ENCODE results near the gene MEIS2. TPM values are rescaled to one million over a fixed set of nuclear protein-coding genes. Genes with fewer than 3 reads are reported as not detected.

MEIS2 gene
- total and polyA plus RNA-seq, 2 of the 13 experiments (the other 11 are each of a cell fraction or from before 2014, with no cell fraction given): 10.7 to 12.4 TPM

GRCh38 chr15:37137221-37137620, 36.9 kb upstream of the MEIS2 start:
- H3K9ac ChIP-seq (ENCODE audit: insufficient read depth, low read depth, low read length): no peak overlapping the region
- CTCF ChIA-PET (ENCODE audit: low intra/inter-chr PET ratio, low total read pairs): no interaction called here
- FAIRE-seq: no peak
- no peaks in the 10 kb centered on the region for H3K36me3 ChIP-seq (replicated peaks in 1 of 2; ENCODE audit: control insufficient read depth in 1 of 2, insufficient read depth in 2 of 2, low read length in 2 of 2)
- BruUV-seq (replicated peaks): no TSS peak
- no peak overlapping the region for H2AFZ ChIP-seq (ENCODE audit: low read length)
- no peaks in the 10 kb centered on the region for H3K4me1 ChIP-seq (ENCODE audit: insufficient read depth, low read length)
- no peak overlapping the region for H3K4me2 ChIP-seq (ENCODE audit: low read depth, low read length)
- POLR2A ChIA-PET: no interaction called here
- H3K27ac ChIP-seq (ENCODE audit: extremely low read length, insufficient read depth, low read length): no peak overlapping the region
- H3K4me3 ChIP-seq (replicated peaks in 1 of 3; ENCODE audit: insufficient read depth in 1 of 3, low read depth in 2 of 3, low read length in 3 of 3): no peak overlapping the region
- ATAC-seq: no peak
- in situ Hi-C loops (cut with HindIII; ENCODE audit: extremely low pct_ligation_motif_present, low pct_unique_long_range_greater_than_20kb): no loop called here
- no peaks in the 10 kb centered on the region for H3K27me3 ChIP-seq (ENCODE audit: control insufficient read depth in 1 of 2, insufficient read depth in 2 of 2, low read length in 2 of 2)
- WGBS (ENCODE audit: low lambda C conversion rate): 27% methylated on average over 2 of the region's 2 CpGs
- DNase-seq (ENCODE audit: low spot score): no peak
- H3K9me3 ChIP-seq (ENCODE audit: low read length): no peaks in the 10 kb centered on the region
- no peaks in the 10 kb centered on the region for H4K20me1 ChIP-seq (ENCODE audit: insufficient read depth, low read length)
- H3K79me2 ChIP-seq (ENCODE audit: insufficient read depth, low read length): no peaks in the 10 kb centered on the region
- intact Hi-C loops (cut with micrococcal nuclease; ENCODE audit: unreplicated experiment): loop anchor here (10.0 kb wide), 2 partner anchors 492 to 748 kb away; no protein-coding TSS in a partner anchor
- TF ChIP-seq ZNF777 (CRISPR knock-in tag; IDR thresholded peaks at IDR 0.05) (no peak), YEATS2 (CRISPR knock-in tag; IDR thresholded peaks at IDR 0.05; ENCODE audit: borderline replicate concordance) (no peak), ZNF616 (CRISPR knock-in tag; IDR thresholded peaks at IDR 0.05; ENCODE audit: low read depth) (no peak), ZNF563 (CRISPR knock-in tag; IDR thresholded peaks at IDR 0.05) (no peak), ELF3 (CRISPR knock-in tag; IDR thresholded peaks at IDR 0.05) (no peak), MTA1 (CRISPR knock-in tag; IDR thresholded peaks at IDR 0.05; ENCODE audit: borderline replicate concordance) (no peak), ZNF530 (CRISPR knock-in tag; IDR thresholded peaks at IDR 0.05; ENCODE audit: low read depth) (no peak), DMTF1 (CRISPR knock-in tag; IDR thresholded peaks at IDR 0.05) (no peak), ZNF550 (CRISPR knock-in tag; IDR thresholded peaks at IDR 0.05; ENCODE audit: borderline replicate concordance) (no peak), SP2 (CRISPR knock-in tag; IDR thresholded peaks at IDR 0.05) (no peak), ZNF639 (CRISPR knock-in tag; conservative IDR thresholded peaks at IDR 0.05) (no peak), KDM5A (IDR thresholded peaks at IDR 0.05; ENCODE audit: borderline replicate concordance, low read length) (no peak), ZNF598 (CRISPR knock-in tag; IDR thresholded peaks at IDR 0.05; ENCODE audit: borderline replicate concordance) (no peak), DNMT1 (CRISPR knock-in tag; IDR thresholded peaks at IDR 0.05) (no peak), ZNF569 (CRISPR knock-in tag; IDR thresholded peaks at IDR 0.05; ENCODE audit: borderline replicate concordance) (no peak), GLI4 (CRISPR knock-in tag; IDR thresholded peaks at IDR 0.05; ENCODE audit: borderline replicate concordance) (no peak)

Data from HepG2 (cell line).